ENCODE measurements around the gene CRYZ.
"Not testable (repeated sequence)": the region's sequence is repeated elsewhere in the genome, so short reads cannot be mapped to it uniquely, and the experiment has no call there.

Gene CRYZ

GRCh38 chr1:74679811-74680210, 53.0 kb downstream of the CRYZ start:
- no peak for DNase-seq

GRCh38 chr1:74677926-74678325, 54.9 kb downstream of the CRYZ start:
- DNase-seq: no peak

GRCh38 chr1:74674278-74675048, 58.4 kb downstream of the CRYZ start:
- DNase-seq: no peak

GRCh38 chr1:74673351-74674111, 59.3 kb downstream of the CRYZ start, which contains the start of gene ERICH3:
TSS of gene ERICH3 (minus strand) at chr1:74673792. CDS start at chr1:74673519, 273 bp downstream.
- no peak for DNase-seq

GRCh38 chr1:74670866-74671265, 62.0 kb downstream of the CRYZ start:
- DNase-seq: not testable (repeated sequence)

Data from activated naive CD4-positive, alpha-beta T cell (primary cell).